GM23338 (cell line): ENCODE measurements around the gene USP27X. TPM values are rescaled to one million over a fixed set of nuclear protein-coding genes. Genes with fewer than 3 reads are reported as not detected.

Source experiments
- ATAC-seq: fragments of 200-7000 bp; cut with Tn5 transposase; 3 replicates; pipeline ENCODE4 v1.9.1; 2020
- DNase-seq: peaks from one replicate; pipeline ENCODE4 v3.0.0-alpha.2; 2015; ENCODE audit warnings: low spot score
- H2AFZ ChIP-seq: fragments of 200-600 bp; sonication (generic); 2 replicates; pipeline ENCODE4 v1.8.0; 2016; ENCODE audit warnings: antibody characterized with exemption, mild to moderate bottlenecking, moderate library complexity
- H3F3A ChIP-seq: fragments of 200-600 bp; sonication (generic); replicated peaks from 2 replicates; pipeline ENCODE4 v1.8.0; 2017; ENCODE audit warnings: antibody characterized with exemption, mixed run types, low read depth
- H3K27ac ChIP-seq: fragments of 200-600 bp; sonication (generic); 2 replicates; pipeline ENCODE4 v1.6.1; 2016; ENCODE audit warnings: low read depth
- H3K27me3 ChIP-seq: fragments of 200-600 bp; sonication (generic); 2 replicates; pipeline ENCODE4 v1.8.0; 2016; ENCODE audit warnings: mild to moderate bottlenecking, mixed run types, moderate library complexity; ENCODE audit not compliant: insufficient read depth
- H3K36me3 ChIP-seq: fragments of 200-600 bp; sonication (generic); 2 replicates; pipeline ENCODE4 v1.8.0; 2016; ENCODE audit warnings: mild to moderate bottlenecking; ENCODE audit not compliant: insufficient read depth
- H3K4me1 ChIP-seq: fragments of 200-600 bp; sonication (generic); 2 replicates; pipeline ENCODE4 v1.8.0; 2016; ENCODE audit warnings: mild to moderate bottlenecking, moderate library complexity; ENCODE audit not compliant: insufficient read depth
- H3K4me2 ChIP-seq: fragments of 200-600 bp; sonication (generic); 2 replicates; pipeline ENCODE4 v1.7.1; 2017; ENCODE audit warnings: mixed run types
- H3K4me3 ChIP-seq: fragments of 200-600 bp; sonication (generic); 2 replicates; pipeline ENCODE4 v1.6.1; 2016; ENCODE audit warnings: mixed run types
- H3K79me2 ChIP-seq: fragments of 200-600 bp; sonication (generic); replicated peaks from 2 replicates; pipeline ENCODE4 v1.8.0; 2017; ENCODE audit warnings: mild to moderate bottlenecking; ENCODE audit not compliant: insufficient read depth
- H3K9me2 ChIP-seq: fragments of 200-600 bp; sonication (generic); 2 replicates; pipeline ENCODE4 v1.8.0; 2017; ENCODE audit not compliant: insufficient read depth
- H4K20me1 ChIP-seq: fragments of 200-600 bp; sonication (generic); replicated peaks from 2 replicates; pipeline ENCODE4 v1.8.0; 2017; ENCODE audit warnings: mild to moderate bottlenecking; ENCODE audit not compliant: insufficient read depth
- H3K27ac Mint-ChIP-seq: 2 replicates; pipeline ENCODE4 v1.8.0; 2020; ENCODE audit warnings: inconsistent platforms, mild to moderate bottlenecking, moderate library complexity, mixed read lengths
- H3K27me3 Mint-ChIP-seq: 3 replicates; pipeline ENCODE4 v1.8.0; 2022; ENCODE audit warnings: low read depth, mild to moderate bottlenecking, moderate library complexity, mixed read lengths, inconsistent platforms; ENCODE audit not compliant: insufficient read depth, poor library complexity
- H3K36me3 Mint-ChIP-seq: 3 replicates; pipeline ENCODE4 v1.8.0; 2021; ENCODE audit warnings: low read depth, mild to moderate bottlenecking, inconsistent platforms, moderate library complexity, mixed read lengths
- H3K4me1 Mint-ChIP-seq: 3 replicates; pipeline ENCODE4 v1.8.0; 2020; ENCODE audit warnings: mild to moderate bottlenecking, inconsistent platforms, mixed read lengths
- H3K4me3 Mint-ChIP-seq: 3 replicates; pipeline ENCODE4 v1.8.0; 2021; ENCODE audit warnings: moderate library complexity, mild to moderate bottlenecking, inconsistent platforms, mixed read lengths
- H3K9me3 Mint-ChIP-seq: 3 replicates; pipeline ENCODE4 v1.8.0; 2020; ENCODE audit warnings: moderate library complexity, mild to moderate bottlenecking, inconsistent platforms, mixed read lengths
- CTCF ChIP-seq, 2 experiments: fragments of 200-600 bp in 1 of 2; sonication (generic) in 1 of 2; conservative IDR thresholded peaks; 2 replicates each; pipeline versions ENCODE4 v1.5.1 to v1.6.1; 2016 to 2017; ENCODE audit warnings: antibody characterized with exemption in 2 of 2, low read depth in 2 of 2, mild to moderate bottlenecking in 2 of 2, moderate library complexity in 1 of 2
- ETS1 ChIP-seq: IDR thresholded peaks from 2 replicates; pipeline ENCODE4 v1.6.1; 2016; ENCODE audit warnings: antibody characterized with exemption
- EZH2phosphoT487 ChIP-seq: fragments of 200-600 bp; sonication (generic); IDR thresholded peaks from one replicate; pipeline ENCODE4 v1.8.1; 2018; ENCODE audit warnings: antibody characterized with exemption; ENCODE audit not compliant: unreplicated experiment
- JUNB ChIP-seq: IDR thresholded peaks from one replicate; pipeline ENCODE4 v1.6.1; 2016; ENCODE audit warnings: antibody characterized with exemption; ENCODE audit not compliant: unreplicated experiment
- POLR2AphosphoS5 ChIP-seq: IDR thresholded peaks from 2 replicates; pipeline ENCODE4 v1.6.1; 2016; ENCODE audit warnings: antibody characterized with exemption, low read depth
- REST ChIP-seq: IDR thresholded peaks from one replicate; pipeline ENCODE4 v1.6.1; 2018; ENCODE audit warnings: antibody characterized with exemption; ENCODE audit not compliant: unreplicated experiment
- STAT1 ChIP-seq: IDR thresholded peaks from one replicate; pipeline ENCODE4 v1.6.1; 2016; ENCODE audit warnings: antibody characterized with exemption; ENCODE audit not compliant: unreplicated experiment
- ZNF331 ChIP-seq: fragments of 250-450 bp; sonication (Bioruptor Pico); IDR thresholded peaks from 2 replicates; pipeline ENCODE4 v1.5.0; 2020; ENCODE audit warnings: low read depth, mild to moderate bottlenecking, moderate library complexity
- ZNF462 ChIP-seq: fragments of 250-450 bp; sonication (Bioruptor Pico); IDR thresholded peaks from 2 replicates; pipeline ENCODE4 v1.5.0; 2020; ENCODE audit warnings: mild to moderate bottlenecking, moderate library complexity
- polyA plus RNA-seq: library from polyadenylated mRNA; unstranded; fragments of >200 nt; fragmentation: Nextera tagmentation; extraction: Ambion mirVana; gene quantifications from 2 replicates; pipeline ENCODE4 v1.2.1, GENCODE V29; 2016
- total RNA-seq: library from RNA; depleted of rRNA; stranded (reverse); fragments of >200 nt; shearing (Covaris generic); gene quantifications from 2 replicates; pipeline ENCODE4 v1.2.3, GENCODE V29; 2014

Gene USP27X
- total and polyA plus RNA-seq, 2 experiments from 2014 or later: 1.1 to 5.0 TPM

GRCh38 chrX:49930039-49930438, 50.8 kb downstream of the USP27X start:
- H3K4me3 ChIP-seq: no peak overlapping the region
- Mint-ChIP-seq H3K4me3 (no peak overlapping the region), H3K4me1 (no peaks in the 10 kb centered on the region), H3K27me3 (no peaks in the 10 kb centered on the region), H3K9me3 (no peaks in the 10 kb centered on the region), H3K36me3 (no peaks in the 10 kb centered on the region; the same call in 2 of the 3 replicates), H3K27ac (no peak overlapping the region; the same call in 1 of the 2 replicates)
- TF ChIP-seq POLR2AphosphoS5 (no peak), CTCF (conservative IDR thresholded peaks at IDR 0.05; ENCODE audit: low read depth in 2 of 2) (no peak), REST (no peak), ZNF331 (CRISPR knock-in tag) (no peak), ZNF462 (CRISPR knock-in tag) (no peak), STAT1 (no peak), EZH2phosphoT487 (no peak), ETS1 (no peak), JUNB (no peak)
- no peak overlapping the region for H3K4me2 ChIP-seq
- H3K27ac ChIP-seq: no peak overlapping the region
- no peak overlapping the region for H2AFZ ChIP-seq
- no peaks in the 10 kb centered on the region for H4K20me1 ChIP-seq
- H3K4me1 ChIP-seq: no peaks in the 10 kb centered on the region; the same call in 1 of the 2 replicates
- ATAC-seq: no peak
- no peaks in the 10 kb centered on the region for H3K36me3 ChIP-seq
- no peak for DNase-seq
- H3K27me3 ChIP-seq: no peaks in the 10 kb centered on the region
- no peaks in the 10 kb centered on the region for H3K9me2 ChIP-seq
- H3F3A ChIP-seq: no peaks in the 10 kb centered on the region
- no peaks in the 10 kb centered on the region for H3K79me2 ChIP-seq
